DOHH2 (cell line): ENCODE measurements around the gene HTR2A.

Experiments used
- CTCF ChIP-seq: fragments of 200-600 bp; sonication (generic); IDR thresholded peaks from one replicate; pipeline ENCODE4 v1.5.1; 2014; ENCODE audit warnings: antibody characterized with exemption, mild to moderate bottlenecking, low read depth, low read length; ENCODE audit not compliant: poor library complexity, severe bottlenecking
- EZH2phosphoT487 ChIP-seq: fragments of 200-600 bp; sonication (generic); IDR thresholded peaks from 2 replicates; pipeline ENCODE4 v1.6.1; 2017; ENCODE audit warnings: borderline replicate concordance, mild to moderate bottlenecking, antibody characterized with exemption, low read length, moderate library complexity, mixed read lengths

- TF ChIP-seq CTCF (no peak), EZH2phosphoT487 (no peak)
Observed at GRCh38 chr13:46795321-46795720, 101.5 kb downstream of the HTR2A start.
